ENCODE measurements around the gene LCN15.
"Not testable (repeated sequence)": the region's sequence is repeated elsewhere in the genome, so short reads cannot be mapped to it uniquely, and the experiment has no call there.

Gene LCN15

DNA sequence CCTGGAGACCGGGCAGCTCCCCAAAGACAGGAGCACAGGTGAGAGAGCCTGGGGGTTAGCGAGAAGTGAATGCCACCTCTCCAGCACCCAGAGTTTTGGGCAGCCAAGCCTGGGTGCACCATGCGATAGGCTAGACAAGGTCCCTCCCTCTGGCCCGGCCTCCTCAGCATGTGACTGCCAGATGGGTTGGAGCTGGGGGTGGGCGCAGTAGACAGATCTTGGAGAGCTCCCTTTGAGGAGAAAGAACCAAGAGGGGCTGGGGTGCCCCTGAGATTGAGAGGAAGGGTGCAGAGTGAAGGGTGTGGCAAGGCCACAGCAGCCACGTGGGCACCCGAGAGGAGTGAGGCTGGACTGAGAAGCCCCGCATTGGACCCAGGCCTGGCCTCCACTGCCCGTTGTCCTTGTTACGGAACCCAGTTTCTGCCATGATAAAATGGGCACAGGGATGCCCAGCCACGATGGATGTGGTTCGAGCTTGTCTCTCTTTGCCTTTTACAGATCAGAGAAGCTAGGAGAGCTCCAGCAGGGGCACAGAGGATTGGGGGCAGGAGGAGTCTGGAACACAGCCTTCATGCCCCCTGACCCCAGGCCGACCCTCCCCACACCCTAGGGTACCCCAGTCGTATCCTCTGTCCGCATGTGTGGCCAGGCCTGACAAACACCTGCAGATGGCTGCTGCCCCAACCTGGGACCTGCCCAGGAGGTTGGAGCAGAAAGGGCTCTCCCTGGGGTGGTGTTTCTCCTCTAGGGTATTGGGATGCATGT is 28.2 kb upstream of the LCN15 start:
- TF ChIP-seq, protein P1, sequence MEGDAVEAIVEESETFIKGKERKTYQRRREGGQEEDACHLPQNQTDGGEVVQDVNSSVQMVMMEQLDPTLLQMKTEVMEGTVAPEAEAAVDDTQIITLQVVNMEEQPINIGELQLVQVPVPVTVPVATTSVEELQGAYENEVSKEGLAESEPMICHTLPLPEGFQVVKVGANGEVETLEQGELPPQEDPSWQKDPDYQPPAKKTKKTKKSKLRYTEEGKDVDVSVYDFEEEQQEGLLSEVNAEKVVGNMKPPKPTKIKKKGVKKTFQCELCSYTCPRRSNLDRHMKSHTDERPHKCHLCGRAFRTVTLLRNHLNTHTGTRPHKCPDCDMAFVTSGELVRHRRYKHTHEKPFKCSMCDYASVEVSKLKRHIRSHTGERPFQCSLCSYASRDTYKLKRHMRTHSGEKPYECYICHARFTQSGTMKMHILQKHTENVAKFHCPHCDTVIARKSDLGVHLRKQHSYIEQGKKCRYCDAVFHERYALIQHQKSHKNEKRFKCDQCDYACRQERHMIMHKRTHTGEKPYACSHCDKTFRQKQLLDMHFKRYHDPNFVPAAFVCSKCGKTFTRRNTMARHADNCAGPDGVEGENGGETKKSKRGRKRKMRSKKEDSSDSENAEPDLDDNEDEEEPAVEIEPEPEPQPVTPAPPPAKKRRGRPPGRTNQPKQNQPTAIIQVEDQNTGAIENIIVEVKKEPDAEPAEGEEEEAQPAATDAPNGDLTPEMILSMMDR (IDR thresholded peaks at IDR 0.05; ENCODE audit: low read depth, low read length): no peak
- DNase-seq (ENCODE audit: extremely low read depth, low read depth): no peak

DNA sequence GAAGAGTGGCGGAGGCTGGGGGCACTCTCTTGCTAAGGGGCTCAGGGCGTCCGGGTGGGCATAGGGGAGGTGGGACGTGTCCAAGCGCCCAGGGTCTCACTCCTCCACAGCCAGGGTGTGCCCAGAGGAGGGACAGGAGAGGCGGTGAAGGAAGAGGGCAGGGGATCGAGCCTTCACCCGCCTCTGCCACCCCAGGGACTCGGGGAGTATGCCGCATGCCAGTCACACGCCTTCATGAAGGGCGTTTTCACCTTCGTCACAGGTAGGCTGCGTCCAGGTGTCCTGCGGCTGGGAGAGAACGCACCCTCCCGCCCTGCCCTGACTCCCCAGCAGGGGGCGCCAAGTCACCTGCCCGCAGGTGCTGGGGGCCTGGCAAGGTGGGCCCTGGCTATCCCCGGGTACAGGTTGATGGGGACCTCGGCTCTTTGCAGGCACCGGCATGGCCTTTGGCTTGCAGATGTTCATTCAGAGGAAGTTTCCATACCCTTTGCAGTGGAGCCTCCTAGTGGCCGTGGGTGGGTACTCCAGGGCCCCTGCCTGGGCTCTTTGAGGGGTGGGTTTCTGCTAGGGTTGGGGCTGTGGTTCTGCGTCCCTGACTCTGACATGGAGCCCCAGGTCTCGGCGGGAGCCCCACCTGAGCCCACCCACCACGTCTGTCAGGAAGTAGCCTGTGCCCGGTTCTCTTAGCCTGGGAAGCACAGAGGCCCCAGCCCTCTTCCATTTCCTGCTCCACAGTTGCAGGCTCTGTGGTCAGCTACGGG is 27.4 kb upstream of the LCN15 start:
- TF ChIP-seq, protein P1 (IDR thresholded peaks at IDR 0.05; ENCODE audit: low read depth, low read length): peak; percentile 84
- DNase-seq (ENCODE audit: extremely low read depth, low read depth): no peak

DNA sequence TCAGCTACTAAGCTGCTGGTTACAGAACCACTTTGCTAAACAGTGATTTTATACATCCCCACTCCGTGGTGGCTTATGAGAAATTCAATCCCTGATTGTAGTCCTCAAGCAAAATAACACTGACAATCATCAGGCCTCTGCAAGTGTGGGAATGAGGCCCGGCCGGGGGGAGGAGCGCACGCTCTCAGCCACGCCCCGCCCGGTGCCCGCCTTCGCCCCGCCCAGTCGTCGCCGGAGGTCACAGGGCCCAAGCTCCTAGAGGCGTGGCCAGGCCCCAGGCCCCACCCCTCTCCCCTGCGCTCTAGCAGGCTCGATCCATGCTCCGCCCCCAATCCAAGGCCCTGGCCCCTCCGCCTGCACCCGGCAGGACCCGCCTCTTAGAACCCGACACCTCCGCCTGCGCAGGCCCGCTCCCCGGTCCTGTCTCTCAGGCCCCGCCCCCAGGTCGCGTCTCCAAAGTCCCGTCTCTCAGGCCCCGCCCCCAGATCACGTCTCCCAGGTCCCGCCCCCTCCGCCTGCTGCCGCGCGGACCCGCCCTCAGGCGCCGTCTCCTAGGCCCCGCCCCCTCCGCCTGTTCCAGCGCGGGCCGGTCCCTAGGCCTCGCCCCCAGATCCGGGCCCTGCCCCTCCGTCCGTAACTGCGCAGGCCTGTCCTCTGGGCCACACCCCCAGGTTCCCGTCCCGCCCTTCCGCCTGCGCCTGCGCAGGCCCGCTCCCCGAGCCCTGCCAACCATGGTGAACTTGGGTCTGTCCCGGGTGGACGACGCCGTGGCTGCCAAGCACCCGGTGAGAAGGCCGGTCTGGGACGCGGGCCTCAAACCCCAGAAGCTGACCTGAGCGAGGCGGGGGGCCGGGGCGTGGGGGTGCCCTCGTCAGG is 26.6 kb upstream of the LCN15 start, which contains the start of gene TMEM141:
Gene TMEM141 (plus strand): TSS at position 705 of the 876 bp plus-strand sequence. CDS start 27 bp downstream, at position 732.
- peak; percentile 99 for DNase-seq (ENCODE audit: extremely low read depth, low read depth)
- TF ChIP-seq, protein P1 (IDR thresholded peaks at IDR 0.05; ENCODE audit: low read depth, low read length): no peak

DNA sequence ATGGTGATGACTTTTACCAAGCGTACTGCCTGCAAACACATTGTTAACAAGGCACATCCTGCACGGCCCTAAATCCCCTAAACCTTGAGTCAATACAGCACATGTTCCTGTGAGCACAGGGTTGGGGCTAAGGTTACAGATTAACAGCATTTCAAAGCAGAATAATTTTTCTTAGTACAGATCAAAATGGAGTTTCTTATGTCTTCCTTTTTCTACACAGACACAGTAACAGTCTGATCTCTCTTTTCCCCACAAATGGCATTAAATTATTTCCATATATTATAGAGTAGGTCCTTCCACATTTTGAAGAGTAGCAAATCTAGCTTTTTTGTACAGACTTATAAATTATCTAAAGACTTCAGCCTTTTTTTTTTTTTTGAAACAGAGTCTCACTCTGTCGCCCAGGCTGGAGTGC is 25.2 kb upstream of the LCN15 start:
- no peak for DNase-seq (ENCODE audit: extremely low read depth, low read depth)
- TF ChIP-seq, protein P1 (IDR thresholded peaks at IDR 0.05; ENCODE audit: low read depth, low read length): no peak

DNA sequence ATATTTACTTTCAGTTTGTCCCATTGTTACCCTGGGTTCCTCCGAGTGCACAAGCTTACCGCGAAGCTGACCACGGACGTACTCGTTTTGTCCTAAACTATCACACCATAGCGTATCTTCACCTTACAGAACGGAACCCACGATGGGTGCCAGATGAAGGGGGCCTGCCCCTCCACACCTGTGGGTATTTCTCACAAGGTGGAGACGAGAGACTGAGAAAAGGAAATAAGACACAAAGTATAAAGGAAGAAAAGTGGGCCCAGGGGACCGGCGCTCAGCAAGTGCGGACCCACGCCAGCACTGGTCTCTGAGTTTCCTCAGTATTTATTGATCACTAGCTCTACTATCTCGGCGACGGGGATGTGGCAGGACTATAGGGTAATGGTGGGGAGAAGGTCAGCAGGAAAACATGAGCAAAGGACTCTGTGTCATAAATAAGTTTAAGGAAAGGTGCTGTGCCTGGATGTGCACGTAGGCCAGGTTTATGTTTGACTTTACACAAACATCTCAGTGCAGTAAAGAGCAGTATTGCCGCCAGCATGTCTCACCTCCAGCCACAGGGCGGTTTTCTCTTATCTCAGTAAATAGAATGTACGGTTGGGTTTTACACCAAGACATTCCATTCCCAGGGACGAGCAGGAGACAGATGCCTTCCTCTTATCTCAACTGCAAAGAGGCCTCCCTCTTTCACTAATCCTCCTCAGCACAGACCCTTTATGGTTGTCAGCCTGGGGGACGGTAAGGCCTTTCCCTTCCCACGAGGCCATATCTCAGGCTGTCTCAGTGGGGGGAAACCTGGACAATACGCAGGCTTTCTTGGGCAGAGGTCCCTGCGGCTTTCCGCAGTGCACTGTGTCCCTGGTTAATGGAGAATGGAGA is 24.6 kb upstream of the LCN15 start:
- DNase-seq (ENCODE audit: extremely low read depth, low read depth): not testable (repeated sequence)

DNA sequence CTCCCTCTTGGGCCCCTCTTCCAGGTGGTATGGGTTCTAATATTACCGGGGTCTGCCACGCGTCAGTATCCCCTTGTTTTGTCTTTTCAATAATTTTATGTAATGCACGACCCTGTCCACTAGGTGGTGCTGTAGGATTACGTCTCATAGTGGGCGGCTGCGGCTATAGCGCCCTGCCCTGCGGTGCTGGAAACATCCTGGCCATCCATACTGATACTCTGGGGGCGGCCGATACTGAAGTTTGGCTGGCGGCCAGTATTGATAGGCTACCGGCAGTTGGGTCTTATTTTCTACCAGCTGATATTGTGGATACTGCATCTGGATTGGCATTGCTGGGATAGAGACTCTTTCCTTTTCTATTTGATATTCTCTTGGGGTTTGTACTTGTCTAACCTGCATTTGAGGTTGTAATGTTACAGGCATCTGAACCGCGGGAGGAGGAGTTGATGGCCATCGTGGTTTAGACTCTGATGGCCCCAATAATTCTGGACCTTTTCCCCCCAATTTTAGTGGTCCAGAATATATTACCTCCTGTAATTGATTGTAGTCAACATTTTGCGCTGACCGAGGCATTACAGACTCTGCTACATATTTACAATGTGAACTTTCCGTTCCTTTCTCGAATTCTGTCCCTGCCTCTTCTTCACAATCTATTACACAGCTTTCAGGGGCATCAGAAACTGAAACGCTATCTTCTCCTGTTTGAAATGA is 23.5 kb upstream of the LCN15 start:
- TF ChIP-seq, protein P1 (IDR thresholded peaks at IDR 0.05; ENCODE audit: low read depth, low read length): peak; percentile 70
- no peak for DNase-seq (ENCODE audit: extremely low read depth, low read depth)

DNA sequence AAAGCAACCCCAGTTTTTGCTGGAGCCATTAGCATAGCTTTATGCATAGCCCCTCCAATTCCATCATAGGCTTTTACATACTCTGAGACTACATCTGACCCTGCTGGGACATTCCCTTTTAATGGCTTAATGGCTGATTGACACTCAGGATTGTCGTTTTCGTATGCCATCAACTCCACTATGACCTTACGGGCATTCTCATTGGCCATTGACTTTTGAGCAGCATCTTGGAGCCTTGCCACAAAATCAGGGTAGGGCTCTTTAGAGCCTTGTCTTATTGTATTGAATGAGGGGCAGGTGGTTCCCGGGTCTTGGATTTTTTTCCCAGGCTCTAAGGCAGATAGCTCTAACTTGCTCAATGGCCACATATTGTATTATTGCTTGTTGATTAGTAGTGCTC is 22.7 kb upstream of the LCN15 start:
- not testable (repeated sequence) for DNase-seq (ENCODE audit: extremely low read depth, low read depth)
